Measurements from ENCODE around the gene ZNF423.

ZNF423 gene

DNA sequence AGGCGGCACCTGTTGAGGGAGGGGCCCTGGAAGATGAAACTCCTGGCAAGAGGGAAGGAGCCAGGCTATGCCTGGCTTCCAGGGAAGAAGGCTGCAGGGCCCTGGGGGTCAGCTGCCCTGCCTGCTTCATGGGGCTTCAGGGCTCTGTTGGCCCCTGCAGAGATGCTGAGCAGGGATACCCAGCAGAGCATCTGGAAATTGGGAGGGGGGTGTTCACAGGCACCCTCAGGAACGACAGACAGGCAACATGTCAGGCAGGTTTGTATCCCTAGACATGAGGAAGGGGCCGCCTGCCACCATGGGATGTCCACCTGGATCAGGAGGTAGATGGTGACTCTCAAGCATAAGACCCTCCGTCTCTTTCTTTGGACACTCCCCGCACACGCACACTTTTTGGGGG lies 13.8 kb upstream of the ZNF423 start:
- DNase-seq (ENCODE audit: low read depth), result no peak

DNA sequence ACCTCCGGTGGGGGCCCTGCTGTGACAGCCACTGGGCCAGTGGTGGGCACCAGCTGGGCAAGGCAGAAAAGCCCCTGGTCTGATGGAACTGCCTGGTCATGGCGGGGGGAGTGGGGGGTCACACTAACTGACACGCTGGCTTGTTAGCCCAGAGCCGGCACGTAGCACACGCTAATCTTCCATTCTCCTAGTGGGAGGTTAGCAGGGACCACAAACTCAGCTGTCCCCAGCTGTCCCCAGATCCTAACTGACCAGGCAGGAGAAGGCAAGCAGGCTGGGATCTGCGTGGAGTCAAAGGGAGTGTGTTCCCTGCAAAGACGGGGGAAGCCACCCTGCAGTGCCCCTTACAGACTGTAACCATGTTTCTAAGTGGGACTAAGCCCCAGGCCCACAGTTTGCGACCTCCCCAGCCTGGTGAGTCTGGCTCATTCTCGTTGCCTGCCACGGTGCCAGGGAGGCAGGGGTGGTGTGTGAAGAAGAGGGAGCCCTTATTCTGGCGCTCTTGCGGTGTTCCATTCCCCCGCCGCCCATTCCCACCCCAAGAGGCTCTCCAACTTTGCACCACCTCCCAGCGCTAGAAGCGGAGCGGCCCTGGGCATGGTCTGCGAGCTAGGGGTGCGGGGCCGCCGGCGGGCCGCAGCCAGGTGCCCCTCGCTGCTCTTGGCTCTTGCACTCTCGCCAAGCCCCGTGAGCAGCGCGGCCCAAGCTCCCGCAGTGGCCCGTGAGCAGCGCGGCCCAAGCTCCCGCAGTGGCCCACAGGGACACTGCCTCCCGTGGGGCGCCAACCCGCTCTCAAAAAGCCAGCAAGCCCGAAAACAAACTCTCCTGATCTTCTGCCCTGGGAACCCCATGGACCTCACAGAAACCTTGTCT lies 12.1 kb upstream of the ZNF423 start:
- no peak for DNase-seq (ENCODE audit: low read depth)

GRCh38 chr16:49867234-49867633 lies 11.3 kb upstream of the ZNF423 start:
- DNase-seq (ENCODE audit: low read depth), result no peak

- no peak for DNase-seq (ENCODE audit: low read depth)
Measured at GRCh38 chr16:49866595-49867071, 10.7 kb upstream of the ZNF423 start.

- DNase-seq (ENCODE audit: low read depth), result no peak
Measured at GRCh38 chr16:49862694-49863093, 6.8 kb upstream of the ZNF423 start.

DNA sequence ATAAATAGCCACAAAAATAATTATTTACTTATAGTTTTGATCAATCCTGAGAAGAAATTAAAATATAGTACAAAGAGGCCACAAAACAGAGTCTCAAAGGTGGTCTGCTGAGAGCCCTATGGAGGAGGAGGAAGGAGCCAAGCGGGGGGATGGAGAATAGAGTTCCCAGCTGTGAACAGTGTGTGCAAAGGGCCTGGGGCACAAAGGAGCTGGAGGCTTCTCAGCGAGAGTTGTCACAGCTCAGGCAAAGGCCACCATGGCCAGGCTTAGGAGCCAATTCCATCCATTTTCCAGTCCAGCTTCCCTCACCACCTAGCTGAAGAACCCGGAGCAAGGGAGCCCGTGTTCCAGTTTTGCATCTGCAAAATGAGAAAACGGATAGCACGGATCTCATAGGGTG lies 5.4 kb upstream of the ZNF423 start:
- DNase-seq (ENCODE audit: low read depth), result no peak

GRCh38 chr16:49860593-49860992 lies 4.7 kb upstream of the ZNF423 start:
- DNase-seq (ENCODE audit: low read depth), result no peak

DNA sequence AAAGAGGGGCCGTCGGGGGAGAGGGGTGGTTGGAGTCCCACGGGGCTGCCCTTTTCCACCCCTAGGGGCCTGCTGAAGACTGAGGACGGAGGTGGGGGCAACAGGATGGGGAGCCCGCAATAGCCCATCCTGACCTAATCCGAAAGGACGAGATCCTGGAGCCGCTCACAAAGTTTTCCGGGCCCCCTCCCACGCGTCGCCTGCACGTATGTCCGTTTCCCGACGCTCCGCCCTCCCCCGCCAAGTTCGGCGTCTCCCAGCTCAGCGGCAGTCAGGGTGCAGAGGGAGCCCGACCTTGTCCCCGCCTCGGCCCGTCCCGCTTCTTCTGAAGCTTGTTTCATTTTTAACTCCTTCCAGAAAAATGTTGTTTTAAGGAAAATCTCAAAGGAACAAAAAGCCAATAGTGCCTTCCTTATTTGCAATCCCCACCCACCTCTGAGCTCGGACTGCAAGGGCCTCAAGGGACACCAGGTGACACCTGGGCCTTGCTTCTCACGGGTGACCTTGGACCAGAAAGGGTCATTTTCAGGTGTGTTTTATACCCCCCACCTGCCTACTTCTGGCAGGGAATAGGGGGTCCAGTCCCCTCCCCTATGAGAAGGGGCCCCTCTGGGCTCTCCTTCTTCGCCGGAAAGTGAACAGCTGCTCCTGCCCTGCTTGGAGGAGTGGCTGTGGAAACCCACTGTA lies 3.4 kb upstream of the ZNF423 start:
- no peak for DNase-seq (ENCODE audit: low read depth)

DNA sequence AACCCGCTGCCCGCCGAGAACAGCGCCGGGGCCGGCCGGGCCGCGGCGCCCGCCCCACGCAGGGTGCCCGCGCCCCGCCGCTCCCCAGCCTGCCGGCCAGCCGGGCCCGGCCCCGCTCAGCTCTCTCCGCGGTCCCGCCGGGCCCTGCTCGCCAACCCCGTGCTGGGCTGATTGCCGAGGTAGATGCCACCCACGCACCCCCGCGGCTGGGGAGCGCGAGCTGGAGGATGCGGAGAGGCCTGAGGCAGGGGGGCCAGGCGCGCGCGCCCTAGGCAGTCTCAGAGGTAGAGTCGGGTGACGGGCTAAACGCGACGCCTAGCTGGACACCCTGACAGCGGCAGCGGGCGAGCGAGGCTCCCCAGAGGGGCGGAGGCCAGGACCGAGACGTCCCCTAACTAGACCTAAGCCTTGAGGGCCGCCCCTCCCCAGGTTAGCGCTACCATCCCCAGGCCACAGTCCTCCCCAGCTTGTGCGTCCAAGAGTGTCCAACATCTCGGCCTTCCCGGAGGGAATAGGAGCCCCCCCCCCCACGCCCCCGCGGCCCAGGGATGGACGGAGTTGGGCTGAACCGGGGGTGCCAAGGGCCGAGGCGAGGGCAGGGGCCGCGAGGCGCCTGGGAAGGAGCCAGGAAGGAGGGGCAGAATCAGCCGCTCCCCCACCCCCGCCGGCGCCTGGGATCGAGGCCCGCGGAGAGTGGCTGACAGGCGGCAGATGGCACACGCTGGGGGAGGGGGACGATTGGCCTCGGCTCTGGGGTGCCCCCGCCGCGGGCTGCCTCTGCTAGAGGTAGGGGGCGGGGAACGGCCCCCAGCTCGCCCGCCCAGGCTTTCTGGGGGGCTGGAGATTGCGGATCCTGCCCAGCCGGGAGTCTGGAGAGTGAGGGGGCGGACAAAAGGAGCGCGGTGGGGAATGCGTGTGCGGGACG lies 2.5 kb upstream of the ZNF423 start:
- DNase-seq (ENCODE audit: low read depth), result no peak

GRCh38 chr16:49857423-49858181 lies 1.7 kb upstream of the ZNF423 start:
- no peak for DNase-seq (ENCODE audit: low read depth)

DNA sequence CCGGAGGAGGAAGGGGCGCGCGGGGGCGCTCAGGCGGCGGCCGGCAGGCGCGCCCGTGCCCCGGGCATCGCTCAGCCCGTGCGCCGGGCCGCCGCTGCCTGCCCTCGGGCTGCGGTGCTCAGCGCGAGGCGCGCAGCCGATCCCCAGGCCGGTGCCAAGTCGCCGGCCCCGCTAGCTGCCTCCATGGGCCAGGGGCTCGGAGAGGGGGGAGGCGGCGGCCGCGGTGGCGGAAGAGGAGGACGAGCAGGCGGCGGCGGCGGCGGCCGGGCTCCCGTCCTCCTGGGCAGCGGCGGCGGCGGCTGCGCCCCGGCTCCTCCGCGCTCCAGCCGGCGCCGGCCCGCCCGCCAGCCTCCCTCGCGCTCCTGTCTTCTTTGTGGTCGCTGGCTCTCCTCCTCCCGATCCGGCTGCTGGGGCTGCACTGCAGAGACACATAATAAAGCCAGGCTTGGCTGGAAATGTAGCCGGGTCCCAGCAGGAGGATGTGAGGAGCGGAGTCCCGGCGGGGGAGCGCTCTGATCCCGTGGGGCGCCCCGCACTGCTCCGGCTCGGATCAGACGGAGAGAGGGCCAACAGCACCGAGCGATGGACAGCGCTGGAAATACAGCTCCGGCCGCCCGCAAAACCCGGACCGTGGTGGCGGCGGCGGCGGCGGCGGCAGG lies 889 bp upstream of the ZNF423 start:
- DNase-seq (ENCODE audit: low read depth), result no peak

DNA sequence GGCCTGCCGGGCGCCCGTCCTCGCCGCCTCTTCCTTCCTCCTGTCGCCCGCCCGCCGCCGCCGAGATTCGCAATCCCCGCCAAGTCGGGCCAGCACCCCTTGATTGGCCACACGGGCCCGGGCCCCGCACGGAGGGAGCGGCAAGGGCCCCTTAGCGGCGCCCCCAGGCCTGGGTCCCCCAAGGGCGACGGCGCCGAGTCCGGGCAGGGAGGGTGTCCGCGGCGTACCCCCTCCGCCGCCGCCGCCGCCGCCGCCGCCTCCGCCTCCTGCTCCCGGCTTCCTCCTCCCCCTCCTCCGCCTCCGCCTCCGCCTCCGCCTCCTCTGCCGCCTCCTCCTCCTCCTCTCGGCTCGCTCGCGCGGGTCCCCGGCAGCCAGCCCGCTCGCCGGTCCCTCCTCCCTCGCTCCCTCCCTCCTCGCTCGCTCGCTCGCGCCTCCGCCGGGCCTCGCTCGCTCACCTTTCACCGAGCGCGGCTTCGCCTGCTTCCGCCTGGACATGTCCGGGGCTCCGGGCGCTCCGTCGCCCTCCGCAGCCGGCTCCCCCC lies 561 bp downstream of the ZNF423 start:
- no peak for DNase-seq (ENCODE audit: low read depth)

GRCh38 chr16:49854796-49855203 lies 1.1 kb downstream of the ZNF423 start:
- DNase-seq (ENCODE audit: low read depth), result no peak

DNA sequence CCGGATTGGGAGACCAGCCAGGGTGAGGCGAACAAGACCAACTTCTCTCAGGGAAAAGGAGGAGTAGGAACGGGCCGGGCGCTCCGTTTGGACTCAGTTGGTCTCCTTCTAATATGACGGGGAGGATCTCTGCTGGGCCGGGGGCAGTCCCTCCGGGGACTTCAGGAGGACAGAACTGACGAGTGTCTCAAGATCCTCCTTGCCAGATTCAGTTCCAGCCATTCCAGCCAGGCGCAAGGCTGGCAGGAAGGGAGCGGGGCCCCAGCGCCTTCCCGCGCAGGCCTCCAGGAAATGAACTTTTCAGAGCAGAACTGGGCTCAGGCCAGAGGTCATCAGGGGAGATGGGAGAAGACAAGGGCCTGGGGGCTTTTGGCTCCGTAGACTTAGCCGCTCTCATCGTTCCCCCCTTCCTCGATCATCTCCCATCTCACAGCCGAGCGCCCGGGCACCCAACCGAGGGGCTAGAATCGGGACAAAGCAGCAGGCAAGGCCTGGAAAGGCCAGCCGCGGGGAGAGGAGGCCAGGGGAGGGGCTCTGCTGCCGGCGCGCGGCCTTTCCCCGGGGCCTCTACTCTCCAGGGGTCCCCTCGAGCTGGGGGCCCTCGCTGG lies 1.6 kb downstream of the ZNF423 start:
- DNase-seq (ENCODE audit: low read depth), result no peak

DNA sequence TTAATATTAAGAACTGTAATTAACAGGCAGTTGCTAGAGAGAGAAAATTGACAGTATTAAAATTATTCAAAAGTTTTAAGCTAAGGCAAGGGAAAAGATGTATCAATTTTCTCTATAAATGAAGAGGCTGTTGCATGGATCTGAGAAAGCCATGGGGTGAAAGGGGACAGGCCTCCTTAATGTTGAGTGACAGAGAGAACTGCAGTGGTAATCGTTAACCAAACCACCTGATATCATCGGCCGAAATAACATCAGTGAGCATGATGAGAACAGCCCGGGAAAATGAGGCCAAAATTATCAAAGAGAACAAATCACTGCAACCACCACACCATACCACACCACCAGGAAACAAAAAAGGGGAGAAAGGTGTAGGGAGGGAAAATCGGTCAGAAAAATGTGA lies 3.6 kb downstream of the ZNF423 start:
- DNase-seq (ENCODE audit: low read depth), result no peak

GRCh38 chr16:49851468-49851787 lies 4.5 kb downstream of the ZNF423 start:
- DNase-seq (ENCODE audit: low read depth), result no peak

DNA sequence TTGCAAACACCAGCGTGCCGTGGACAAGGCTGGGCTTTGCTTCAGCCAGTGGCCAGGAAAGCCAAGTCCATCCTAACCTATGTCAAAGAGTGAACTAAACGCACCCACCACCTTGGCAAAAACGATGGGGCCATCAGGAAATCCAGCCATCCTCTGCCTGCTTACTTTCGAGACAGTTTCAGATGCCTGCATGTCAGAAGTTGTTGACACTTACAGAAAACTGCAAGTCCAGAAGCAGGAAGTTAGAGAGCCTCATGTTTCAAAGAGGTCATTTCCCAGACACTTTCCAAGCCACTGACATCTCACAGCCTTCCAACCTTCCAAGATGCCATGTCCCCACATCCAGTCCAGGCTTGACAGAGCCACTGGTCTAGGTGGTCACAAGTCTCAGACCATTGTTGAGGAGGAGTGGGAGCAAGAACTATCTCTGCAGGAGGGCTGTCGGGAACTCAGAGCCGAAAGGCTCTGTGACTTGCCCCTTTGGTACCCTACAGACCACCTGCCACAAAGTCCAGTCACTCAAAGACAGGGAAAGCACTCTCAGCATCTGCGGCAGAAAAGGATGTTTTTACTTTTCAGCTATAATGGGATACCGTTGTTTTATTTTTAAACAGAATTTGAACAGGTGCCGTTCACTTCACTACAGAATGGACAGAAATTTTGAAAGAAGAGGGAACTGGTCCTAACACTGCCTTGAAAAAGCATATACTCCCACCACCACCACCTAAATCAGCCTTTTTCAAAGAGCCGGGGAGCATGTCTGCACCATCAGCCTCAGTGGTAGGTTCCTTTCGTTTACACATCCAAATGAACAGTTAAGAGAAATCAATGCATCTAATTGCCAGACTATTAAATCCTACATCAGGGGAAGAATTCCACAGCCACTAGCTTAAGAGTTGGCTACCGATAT lies 5.1 kb downstream of the ZNF423 start:
- no peak for DNase-seq (ENCODE audit: low read depth)

- DNase-seq (ENCODE audit: low read depth), result no peak
Measured at GRCh38 chr16:49849754-49850108, 6.2 kb downstream of the ZNF423 start.

- DNase-seq (ENCODE audit: low read depth), result no peak
Measured at GRCh38 chr16:49849037-49849753, 6.7 kb downstream of the ZNF423 start.
